Neural crest cell (in vitro differentiated cells): ENCODE measurements around the gene PCNX1. TPM values are rescaled to one million over a fixed set of nuclear protein-coding genes. Genes with fewer than 3 reads are reported as not detected.
A peak's percentile ranks its signal among the peaks of the same experiment; 100 is the strongest.

ENCODE experiments used
- DNase-seq: peaks from one replicate; pipeline ENCODE4 v3.0.0; 2021; ENCODE audit warnings: low read depth, mixed read lengths, low spot score
- H3K27ac Mint-ChIP-seq: one replicate; pipeline ENCODE4 v1.8.0; 2021; ENCODE audit warnings: mild to moderate bottlenecking, mixed read lengths; ENCODE audit not compliant: unreplicated experiment
- H3K27me3 Mint-ChIP-seq: 2 replicates; pipeline ENCODE4 v1.8.0; 2021; ENCODE audit warnings: low read depth, mild to moderate bottlenecking, mixed read lengths
- H3K36me3 Mint-ChIP-seq: 2 replicates; pipeline ENCODE4 v1.8.0; 2021; ENCODE audit warnings: low read depth, mild to moderate bottlenecking, mixed read lengths
- H3K4me1 Mint-ChIP-seq: 2 replicates; pipeline ENCODE4 v1.8.0; 2021; ENCODE audit warnings: mixed read lengths
- H3K4me3 Mint-ChIP-seq: one replicate; pipeline ENCODE4 v1.8.0; 2021; ENCODE audit warnings: mild to moderate bottlenecking, mixed read lengths
- H3K9me3 Mint-ChIP-seq: 2 replicates; pipeline ENCODE4 v1.8.0; 2021; ENCODE audit warnings: mixed read lengths
- CTCF ChIP-seq: fragments of 200-600 bp; sonication (generic); conservative IDR thresholded peaks from 2 replicates; pipeline ENCODE4 v1.5.0; 2021; ENCODE audit warnings: antibody characterized with exemption, mild to moderate bottlenecking
- total RNA-seq: library from RNA; stranded (reverse); gene quantifications from 2 replicates; pipeline ENCODE4 v1.2.1, GENCODE V29; 2021

PCNX1 gene
- total RNA-seq, 1 donor from 2014 or later, result 50.3 TPM

- no peak for DNase-seq
- Mint-ChIP-seq H3K27me3 (no peaks in the 10 kb centered on the region), H3K4me3 (no peak overlapping the region), H3K27ac (no peak overlapping the region), H3K36me3 (peaks cover 29% of the 10 kb centered on the region), H3K9me3 (peaks cover 6% of the 10 kb centered on the region), H3K4me1 (peaks cover 18% of the 10 kb centered on the region)
- TF ChIP-seq CTCF, result no peak
These were observed 141.1 kb downstream of the PCNX1 start for GRCh38 chr14:71048393-71048792.

- no peak for TF ChIP-seq CTCF
- Mint-ChIP-seq H3K4me1 (peaks cover 17% of the 10 kb centered on the region), H3K4me3 (no peak overlapping the region), H3K36me3 (peaks cover 22% of the 10 kb centered on the region), H3K9me3 (no peaks in the 10 kb centered on the region), H3K27ac (no peak overlapping the region), H3K27me3 (no peaks in the 10 kb centered on the region)
- DNase-seq, result no peak
These were observed 142.3 kb downstream of the PCNX1 start for GRCh38 chr14:71049435-71050133.

GRCh38 chr14:71050227-71050823 is 143.1 kb downstream of the PCNX1 start:
- Mint-ChIP-seq H3K4me1 (peaks cover 11% of the 10 kb centered on the region), H3K4me3 (no peak overlapping the region), H3K9me3 (no peaks in the 10 kb centered on the region), H3K36me3 (peaks cover 19% of the 10 kb centered on the region), H3K27ac (no peak overlapping the region), H3K27me3 (no peaks in the 10 kb centered on the region)
- DNase-seq, result no peak
- peak; percentile 66 for TF ChIP-seq CTCF

- Mint-ChIP-seq H3K36me3 (peaks cover 14% of the 10 kb centered on the region), H3K27ac (no peak overlapping the region), H3K9me3 (no peaks in the 10 kb centered on the region), H3K27me3 (no peaks in the 10 kb centered on the region), H3K4me3 (no peak overlapping the region), H3K4me1 (no peaks in the 10 kb centered on the region)
- no peak for TF ChIP-seq CTCF
- DNase-seq, result no peak
These were observed 147.4 kb downstream of the PCNX1 start for GRCh38 chr14:71054706-71055105.

- Mint-ChIP-seq H3K4me1 (no peaks in the 10 kb centered on the region), H3K9me3 (no peaks in the 10 kb centered on the region), H3K4me3 (no peak overlapping the region), H3K36me3 (peaks cover 24% of the 10 kb centered on the region), H3K27me3 (no peaks in the 10 kb centered on the region), H3K27ac (no peak overlapping the region)
- TF ChIP-seq CTCF, result no peak
- DNase-seq, result no peak
These were observed 148.9 kb downstream of the PCNX1 start for GRCh38 chr14:71056168-71056567.
